HG02610 (cell line): ENCODE data around the gene FADS3.
A peak's percentile ranks its signal among the peaks of the same experiment; 100 is the strongest.

ENCODE experiments used
- ATAC-seq: cut with Tn5 transposase; IDR thresholded peaks from one replicate; pipeline ENCODE4 v1.9.1; 2021; ENCODE audit warnings: mild to moderate bottlenecking, moderate library complexity; ENCODE audit not compliant: unreplicated experiment

FADS3 gene, protein sequence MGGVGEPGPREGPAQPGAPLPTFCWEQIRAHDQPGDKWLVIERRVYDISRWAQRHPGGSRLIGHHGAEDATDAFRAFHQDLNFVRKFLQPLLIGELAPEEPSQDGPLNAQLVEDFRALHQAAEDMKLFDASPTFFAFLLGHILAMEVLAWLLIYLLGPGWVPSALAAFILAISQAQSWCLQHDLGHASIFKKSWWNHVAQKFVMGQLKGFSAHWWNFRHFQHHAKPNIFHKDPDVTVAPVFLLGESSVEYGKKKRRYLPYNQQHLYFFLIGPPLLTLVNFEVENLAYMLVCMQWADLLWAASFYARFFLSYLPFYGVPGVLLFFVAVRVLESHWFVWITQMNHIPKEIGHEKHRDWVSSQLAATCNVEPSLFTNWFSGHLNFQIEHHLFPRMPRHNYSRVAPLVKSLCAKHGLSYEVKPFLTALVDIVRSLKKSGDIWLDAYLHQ

DNA sequence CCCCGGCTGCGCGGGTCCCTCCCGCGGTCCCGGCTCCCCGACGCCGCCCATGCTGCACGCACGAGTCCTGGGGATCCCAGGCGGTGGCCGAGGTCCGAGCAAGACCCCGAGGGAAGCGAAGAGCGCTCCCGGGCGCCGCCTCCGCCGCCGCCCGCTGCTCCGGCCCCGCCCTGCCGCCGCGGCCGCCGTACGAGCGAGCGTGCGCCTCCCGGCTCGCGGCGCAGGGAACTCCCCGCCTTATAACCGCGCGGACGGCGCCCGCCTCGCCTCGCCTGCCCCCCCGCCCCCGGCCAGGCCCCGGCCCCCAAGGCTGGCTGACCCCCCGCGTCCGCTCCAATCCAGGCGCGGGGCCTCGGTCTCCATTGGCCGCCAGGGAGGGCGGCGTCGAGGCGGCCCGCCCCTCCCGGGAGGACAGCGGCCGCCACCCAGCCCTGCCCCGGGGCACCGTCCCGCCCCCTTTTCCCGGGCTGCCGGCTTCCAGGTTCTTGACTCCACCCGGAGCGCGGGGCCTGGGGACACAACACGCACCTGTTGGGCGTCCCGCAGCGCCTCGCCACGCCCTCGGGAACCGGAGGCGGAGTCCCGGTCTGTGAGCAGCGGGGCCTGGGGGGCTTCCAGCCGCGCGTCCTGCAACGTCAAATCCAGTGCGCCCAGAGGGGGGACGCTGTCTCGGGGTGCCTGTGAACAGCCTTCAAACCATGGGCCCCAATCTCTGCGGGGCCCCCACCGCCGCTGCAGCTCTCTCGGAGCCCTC lies at the start of gene FADS3:
Gene FADS3, minus strand, starts transcription at position 215 of the 754 bp plus-strand sequence. Its CDS starts 164 bp downstream, at position 51.
- ATAC-seq = peak; percentile 42

GRCh38 chr11:61940466-61940865 lies 49.1 kb upstream of the FADS3 start:
- ATAC-seq = no peak

- ATAC-seq = no peak
Measured at GRCh38 chr11:61935861-61936260, 44.5 kb upstream of the FADS3 start.

- no peak for ATAC-seq
Measured at GRCh38 chr11:61930933-61931332, 39.6 kb upstream of the FADS3 start.

DNA sequence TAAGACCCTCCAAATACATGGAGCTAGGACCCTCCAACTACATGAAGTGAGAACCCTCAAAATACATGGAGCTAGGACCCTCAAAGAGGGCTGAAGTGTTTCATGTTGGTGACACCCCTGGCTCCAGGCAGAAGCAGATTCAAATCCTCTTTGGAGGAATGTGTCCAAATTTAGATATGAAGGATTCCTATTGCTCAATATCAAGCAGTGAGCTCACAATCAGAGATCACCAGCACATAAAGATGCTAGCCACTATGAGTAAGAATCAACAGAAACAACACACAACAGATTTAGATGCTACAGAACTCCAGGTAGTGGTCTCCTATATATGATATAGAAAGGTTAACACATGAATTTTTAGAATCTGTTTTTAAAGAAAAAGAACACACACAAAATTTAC lies 37.3 kb upstream of the FADS3 start:
- ATAC-seq = no peak

- no peak for ATAC-seq
Measured at GRCh38 chr11:61927501-61927900, 36.2 kb upstream of the FADS3 start.

DNA sequence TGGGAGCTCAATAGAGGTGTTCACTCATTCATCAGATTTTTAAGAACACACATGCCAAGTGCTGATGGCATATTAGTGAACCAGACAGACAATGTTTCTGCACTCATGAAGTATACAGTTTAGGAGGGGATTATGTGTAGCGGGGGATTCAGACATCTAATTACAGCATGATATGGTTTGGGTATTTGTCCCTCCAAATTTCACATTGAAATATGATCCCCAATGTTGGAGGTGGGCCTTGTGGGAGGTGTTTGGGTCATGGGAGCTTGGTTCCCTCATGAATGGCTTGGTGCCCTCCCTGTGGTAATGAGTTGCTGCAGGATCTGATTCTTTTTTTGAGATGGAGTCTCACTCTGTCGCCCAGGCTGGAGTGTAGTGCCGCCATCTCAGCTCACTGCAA lies 34.9 kb upstream of the FADS3 start:
- ATAC-seq = no peak

DNA sequence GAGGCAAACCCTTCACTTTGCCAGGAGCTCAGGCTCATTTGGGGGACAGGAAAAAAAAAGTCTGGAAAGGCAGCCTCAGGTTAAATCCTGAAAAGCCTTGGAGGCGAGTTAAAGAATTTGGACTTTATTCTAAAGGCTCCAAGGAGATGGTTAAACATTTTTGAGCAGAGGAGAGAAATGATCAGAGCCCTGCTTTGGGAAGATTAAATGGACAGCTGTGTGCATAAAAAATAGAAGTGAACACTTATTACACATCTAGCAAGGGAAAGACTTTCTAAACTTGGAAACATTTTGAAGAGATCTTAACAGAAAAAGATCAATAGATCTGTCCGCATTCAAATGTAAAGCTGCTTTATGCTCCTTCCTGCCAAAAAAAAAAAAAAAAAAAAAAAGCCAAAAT lies 34.4 kb upstream of the FADS3 start:
- ATAC-seq = no peak

GRCh38 chr11:61924064-61924455 lies 32.7 kb upstream of the FADS3 start:
- no peak for ATAC-seq

GRCh38 chr11:61923166-61924063 lies 32.1 kb upstream of the FADS3 start:
- ATAC-seq = no peak

DNA sequence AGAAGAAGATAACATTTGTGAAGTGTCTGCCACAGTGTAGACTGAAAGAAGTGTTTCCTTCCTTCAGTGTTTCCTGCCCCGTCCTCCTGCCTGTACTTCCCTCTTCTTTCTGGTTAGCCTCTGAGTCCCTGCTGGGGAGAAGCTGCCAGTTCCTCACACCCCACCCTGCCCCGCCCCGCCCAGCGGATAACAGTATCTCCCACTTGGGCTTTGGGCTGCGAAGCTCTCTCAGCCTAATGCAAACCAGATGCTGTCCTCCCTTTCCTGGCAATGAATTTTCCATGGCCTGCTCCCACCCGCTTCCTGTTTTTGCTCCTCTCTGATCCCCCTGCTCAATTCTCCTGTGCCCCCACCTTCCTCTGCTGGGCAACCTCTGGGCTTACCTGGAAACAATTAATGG lies 31.2 kb upstream of the FADS3 start:
- ATAC-seq = no peak

GRCh38 chr11:61921446-61921845 lies 30.1 kb upstream of the FADS3 start:
- no peak for ATAC-seq

DNA sequence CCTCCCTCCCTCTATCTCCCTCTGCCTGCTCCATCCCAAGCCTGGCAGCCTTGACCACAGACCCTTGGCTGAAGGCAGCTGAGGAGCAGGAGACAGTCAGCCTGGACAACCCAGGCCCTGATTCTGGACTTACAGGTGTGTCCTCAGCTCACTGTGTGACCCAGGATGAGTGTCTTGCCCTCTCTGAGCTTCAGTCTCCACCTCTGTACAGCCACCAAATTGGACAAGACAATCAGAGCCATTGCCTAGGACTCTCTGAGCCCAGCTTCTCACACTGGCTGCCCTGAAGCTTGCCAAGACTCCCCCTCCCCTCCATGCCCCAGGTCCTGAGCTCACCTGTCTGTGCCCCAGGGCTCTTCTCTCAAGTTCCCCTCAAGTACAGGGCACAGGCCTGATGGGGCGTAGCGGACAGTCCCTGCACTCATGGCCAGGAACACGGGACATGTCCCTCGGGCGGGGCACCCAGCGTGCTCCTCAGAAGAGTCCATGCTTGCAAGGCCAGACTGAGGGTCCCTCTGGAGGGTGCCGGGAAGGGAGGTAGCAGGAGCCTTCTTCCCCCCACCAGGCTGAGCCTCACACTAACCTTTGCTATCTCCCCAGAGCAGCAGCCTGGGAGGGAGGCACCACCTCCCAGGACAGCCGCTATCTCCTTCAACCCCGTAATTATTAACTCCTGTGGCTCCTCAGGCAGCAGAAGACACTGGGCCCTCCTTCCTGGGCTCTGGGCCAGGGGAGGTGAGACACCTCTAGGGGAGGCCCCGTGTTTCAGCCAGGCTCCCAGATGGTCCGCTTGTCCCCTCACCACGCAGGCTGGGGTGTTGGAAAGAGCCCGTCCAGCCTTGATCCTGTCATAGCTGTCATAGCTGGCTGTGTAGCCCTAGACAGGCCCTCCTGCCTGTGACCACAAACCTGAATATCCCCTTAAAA lies 28.6 kb upstream of the FADS3 start:
- no peak for ATAC-seq

DNA sequence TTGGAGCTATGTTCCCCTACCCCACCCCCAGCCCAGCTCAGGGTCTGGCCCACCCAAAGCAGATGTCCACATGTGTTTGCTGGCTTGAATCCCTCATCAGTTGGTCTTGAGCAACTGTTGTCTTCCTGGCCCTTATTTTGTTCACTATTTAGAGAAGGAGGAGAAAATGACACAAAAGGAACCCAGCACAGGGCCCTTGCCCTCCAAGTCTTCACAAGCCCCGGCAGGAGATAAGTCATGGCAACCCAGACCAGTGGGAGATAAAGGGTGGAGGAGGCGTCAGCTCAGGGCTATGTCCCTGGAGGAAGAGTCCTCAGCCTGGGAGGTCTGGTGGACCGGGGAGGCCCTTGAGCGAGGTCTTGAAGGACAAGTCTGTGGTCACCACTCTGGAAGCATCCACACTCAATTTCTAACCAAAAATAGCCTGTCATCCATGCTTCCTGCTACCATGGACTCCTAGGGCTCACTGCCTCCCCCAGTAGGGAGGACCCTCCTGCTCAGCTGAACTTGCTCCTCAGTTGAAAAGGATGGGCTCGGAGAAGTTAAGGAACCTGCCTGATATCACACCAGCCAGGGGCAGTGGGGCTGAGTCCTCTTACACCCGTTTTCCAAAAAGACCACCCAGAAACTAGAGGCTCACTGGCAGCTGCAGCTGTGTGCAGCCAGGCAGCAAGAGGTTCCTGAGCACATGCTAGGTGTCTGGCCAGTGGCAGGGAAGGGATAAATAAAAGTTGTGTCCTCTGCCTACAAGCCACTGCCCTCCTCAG lies 27.8 kb upstream of the FADS3 start:
- no peak for ATAC-seq

DNA sequence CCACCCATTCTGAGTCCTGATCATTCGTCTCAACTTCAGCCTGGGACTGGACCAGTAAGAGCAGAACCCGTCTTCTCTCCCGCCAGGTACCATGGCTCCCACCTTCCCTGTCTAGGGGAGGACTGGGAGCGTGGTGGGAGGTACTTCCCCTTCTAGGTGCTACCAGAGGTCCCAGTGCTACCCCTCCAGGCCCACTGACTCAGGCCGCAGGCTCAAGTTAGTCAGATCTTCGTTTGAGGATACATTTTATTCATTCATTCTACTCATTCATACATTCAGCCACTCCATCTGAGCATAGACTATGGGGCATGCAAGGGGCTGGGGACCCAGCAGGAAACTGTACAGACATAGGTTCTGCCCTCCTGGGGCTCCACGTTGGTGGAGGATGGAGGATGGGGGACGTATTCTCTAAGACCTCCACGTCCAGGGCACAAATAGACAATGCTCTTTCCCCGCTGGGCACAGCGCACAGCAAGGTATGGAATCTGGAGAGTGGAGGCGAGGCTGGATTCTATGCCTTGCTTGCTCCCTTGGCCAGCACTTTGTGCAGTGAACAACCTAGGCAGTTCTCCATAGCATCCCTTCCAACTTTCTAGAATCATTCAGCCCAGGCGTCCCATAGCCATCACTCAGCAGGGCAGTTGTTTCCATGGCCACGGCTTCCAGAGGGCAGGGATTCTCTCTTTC lies 27.0 kb upstream of the FADS3 start:
- no peak for ATAC-seq

DNA sequence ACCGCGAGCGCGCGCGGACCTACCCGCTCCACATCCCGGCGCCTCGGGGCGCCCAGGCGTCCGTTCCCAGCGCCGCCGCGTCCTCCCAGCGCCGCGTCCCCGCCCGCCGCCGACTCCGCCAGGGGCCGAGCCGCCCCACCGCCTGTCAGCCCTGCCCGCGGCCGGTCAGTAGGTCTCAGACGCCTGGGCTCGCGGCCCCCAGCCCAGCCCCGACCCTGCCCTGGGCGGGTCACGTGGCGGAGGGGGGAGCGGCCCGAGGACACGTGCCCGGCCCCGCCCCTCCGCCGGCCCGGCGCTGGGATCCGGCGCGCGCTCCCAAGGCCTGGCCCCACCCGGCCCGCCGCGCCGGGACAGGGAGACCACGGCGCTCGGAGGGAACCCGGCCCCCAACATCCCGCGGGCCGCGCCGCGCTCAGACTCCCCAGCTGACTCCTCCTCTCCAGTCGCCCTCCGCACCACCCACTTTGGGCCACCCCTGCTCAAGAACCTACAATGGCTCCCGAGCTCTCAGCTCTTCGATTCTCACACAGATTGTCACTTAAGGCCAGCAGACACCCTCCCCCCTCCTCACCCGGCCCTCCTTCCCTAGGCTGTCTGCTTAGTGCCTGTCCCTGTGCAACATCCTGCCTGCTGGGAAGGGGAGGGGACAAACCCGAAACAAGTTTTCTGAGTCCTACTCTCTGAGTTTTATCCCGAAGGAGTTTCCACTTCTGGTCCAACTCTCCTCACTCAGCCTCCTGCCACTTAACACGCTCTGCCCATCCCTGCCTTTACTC lies 26.2 kb upstream of the FADS3 start, which contains the start of gene RAB3IL1:
Gene RAB3IL1, minus strand, starts transcription at position 233 of the 776 bp plus-strand sequence. Its CDS starts 199 bp downstream, at position 34.
- ATAC-seq = no peak

GRCh38 chr11:61916737-61917333 lies 25.5 kb upstream of the FADS3 start:
- no peak for ATAC-seq
